Dendritic cell treated with granulocyte-macrophage colony-stimulating factor and Interleukin-4, amounts not matched to agents 40 ng/mL and 50 ng/mL, for 4 days (primary cell): ENCODE data around the gene SIRPA.
A peak's percentile ranks its signal among the peaks of the same experiment; 100 is the strongest.

Experiments used
- H3K27ac Mint-ChIP-seq: one replicate; pipeline ENCODE4 v1.8.0; 2022; ENCODE audit warnings: mild to moderate bottlenecking, mixed read lengths
- H3K27me3 Mint-ChIP-seq: one replicate; pipeline ENCODE4 v1.8.0; 2022; ENCODE audit warnings: mild to moderate bottlenecking, mixed read lengths
- H3K36me3 Mint-ChIP-seq: one replicate; pipeline ENCODE4 v1.8.0; 2022; ENCODE audit warnings: low read depth, mixed read lengths
- H3K4me1 Mint-ChIP-seq: one replicate; pipeline ENCODE4 v1.8.0; 2022; ENCODE audit warnings: low read depth, mixed read lengths
- H3K4me3 Mint-ChIP-seq: one replicate; pipeline ENCODE4 v1.8.0; 2022; ENCODE audit warnings: mild to moderate bottlenecking, moderate library complexity, mixed read lengths
- H3K9me3 Mint-ChIP-seq: one replicate; pipeline ENCODE4 v1.8.0; 2022; ENCODE audit warnings: mixed read lengths
- intact Hi-C: fragments of 100-400 bp; cut with micrococcal nuclease; formaldehyde crosslinking; loops from one replicate; pipeline ENCODE4 v1.15.0; 2022

SIRPA gene

GRCh38 chr20:1885940-1886693 lies 9.1 kb upstream of the SIRPA start:
- Mint-ChIP-seq H3K27ac (no peak overlapping the region), H3K4me1 (peaks cover 77% of the 10 kb centered on the region), H3K9me3 (no peaks in the 10 kb centered on the region), H3K27me3 (peaks cover 52% of the 10 kb centered on the region), H3K36me3 (peaks cover 17% of the 10 kb centered on the region), H3K4me3 (no peak overlapping the region)
- intact Hi-C loops, result no loop called here

- H3K27me3 Mint-ChIP-seq, result peaks cover 40% of the 10 kb centered on the region
- H3K36me3 Mint-ChIP-seq, result peaks cover 19% of the 10 kb centered on the region
- intact Hi-C loops, result no loop called here
- H3K9me3 Mint-ChIP-seq, result no peaks in the 10 kb centered on the region
- H3K27ac Mint-ChIP-seq, result no peak overlapping the region
- H3K4me1 Mint-ChIP-seq, result peaks cover 77% of the 10 kb centered on the region
- H3K4me3 Mint-ChIP-seq, result no peak overlapping the region
Observed at GRCh38 chr20:1887321-1887720, 7.9 kb upstream of the SIRPA start.

- Mint-ChIP-seq H3K9me3 (no peaks in the 10 kb centered on the region), H3K36me3 (peaks cover 19% of the 10 kb centered on the region), H3K4me1 (peaks cover 80% of the 10 kb centered on the region), H3K27ac (no peak overlapping the region), H3K27me3 (peaks cover 38% of the 10 kb centered on the region), H3K4me3 (no peak overlapping the region)
- intact Hi-C loops, result no loop called here
Observed at GRCh38 chr20:1887756-1888155, 7.5 kb upstream of the SIRPA start.

- H3K27ac Mint-ChIP-seq, result no peak overlapping the region
- H3K27me3 Mint-ChIP-seq, result peaks cover 35% of the 10 kb centered on the region
- no peak overlapping the region for H3K4me3 Mint-ChIP-seq
- peaks cover 25% of the 10 kb centered on the region for H3K36me3 Mint-ChIP-seq
- intact Hi-C loops, result no loop called here
- peaks cover 81% of the 10 kb centered on the region for H3K4me1 Mint-ChIP-seq
- H3K9me3 Mint-ChIP-seq, result no peaks in the 10 kb centered on the region
Observed at GRCh38 chr20:1888796-1889463, 6.3 kb upstream of the SIRPA start.

GRCh38 chr20:1890469-1891262 lies 4.5 kb upstream of the SIRPA start:
- Mint-ChIP-seq H3K27ac (no peak overlapping the region), H3K4me1 (peaks cover 77% of the 10 kb centered on the region), H3K36me3 (peaks cover 39% of the 10 kb centered on the region), H3K27me3 (peaks cover 22% of the 10 kb centered on the region), H3K9me3 (no peaks in the 10 kb centered on the region), H3K4me3 (no peak overlapping the region)
- intact Hi-C loops, result loop anchor here (5.0 kb wide), 1 partner anchor 33 kb away; no protein-coding TSS in a partner anchor

- Mint-ChIP-seq H3K9me3 (no peaks in the 10 kb centered on the region), H3K4me3 (no peak overlapping the region), H3K27ac (no peak overlapping the region), H3K27me3 (peaks cover 14% of the 10 kb centered on the region), H3K4me1 (peaks cover 76% of the 10 kb centered on the region), H3K36me3 (peaks cover 47% of the 10 kb centered on the region)
- intact Hi-C loops, result loop anchor here (5.0 kb wide), 1 partner anchor 34 kb away; no protein-coding TSS in a partner anchor
Observed at GRCh38 chr20:1891263-1892118, 3.7 kb upstream of the SIRPA start.

GRCh38 chr20:1892119-1892385 lies 3.2 kb upstream of the SIRPA start:
- Mint-ChIP-seq H3K27ac (peak overlapping the region; percentile 3), H3K4me3 (no peak overlapping the region), H3K27me3 (peaks cover 11% of the 10 kb centered on the region), H3K4me1 (peaks cover 78% of the 10 kb centered on the region), H3K9me3 (no peaks in the 10 kb centered on the region), H3K36me3 (peaks cover 52% of the 10 kb centered on the region)
- intact Hi-C loops, result loop anchor here (5.0 kb wide), 1 partner anchor 35 kb away; no protein-coding TSS in a partner anchor

- intact Hi-C loops, result loop anchor here (5.0 kb wide), 1 partner anchor 37 kb away; no protein-coding TSS in a partner anchor
- H3K27ac Mint-ChIP-seq, result peak overlapping the region; percentile 98
- H3K36me3 Mint-ChIP-seq, result peaks cover 65% of the 10 kb centered on the region
- H3K4me3 Mint-ChIP-seq, result peak overlapping the region; percentile 92
- H3K9me3 Mint-ChIP-seq, result no peaks in the 10 kb centered on the region
- peaks cover 1% of the 10 kb centered on the region for H3K27me3 Mint-ChIP-seq
- peaks cover 83% of the 10 kb centered on the region for H3K4me1 Mint-ChIP-seq
Observed at GRCh38 chr20:1893721-1894470, 1.3 kb upstream of the SIRPA start.

- Mint-ChIP-seq H3K9me3 (no peaks in the 10 kb centered on the region), H3K4me3 (peak overlapping the region; percentile 92), H3K4me1 (peaks cover 83% of the 10 kb centered on the region), H3K27me3 (peaks cover 1% of the 10 kb centered on the region), H3K36me3 (peaks cover 71% of the 10 kb centered on the region), H3K27ac (peak overlapping the region; percentile 98)
- intact Hi-C loops, result loop anchor here (5.0 kb wide), 1 partner anchor 37 kb away; no protein-coding TSS in a partner anchor
Observed at GRCh38 chr20:1894471-1894950, 696 bp upstream of the SIRPA start.

GRCh38 chr20:1895674-1896483 lies 672 bp downstream of the SIRPA start:
- Mint-ChIP-seq H3K4me1 (peaks cover 81% of the 10 kb centered on the region), H3K36me3 (peaks cover 77% of the 10 kb centered on the region), H3K4me3 (peak overlapping the region; percentile 97), H3K27ac (peak overlapping the region; percentile 98), H3K9me3 (no peaks in the 10 kb centered on the region), H3K27me3 (peaks cover 1% of the 10 kb centered on the region)
- intact Hi-C loops, result loop anchor here (2.0 to 5.0 kb wide), 2 partner anchors 54 to 93 kb away; no protein-coding TSS in a partner anchor

GRCh38 chr20:1896484-1897258 lies 1.5 kb downstream of the SIRPA start:
- Mint-ChIP-seq H3K36me3 (peaks cover 80% of the 10 kb centered on the region), H3K27me3 (peaks cover 1% of the 10 kb centered on the region), H3K4me1 (peaks cover 79% of the 10 kb centered on the region), H3K9me3 (no peaks in the 10 kb centered on the region), H3K4me3 (peak overlapping the region; percentile 97), H3K27ac (peak overlapping the region; percentile 98)
- intact Hi-C loops, result loop anchor here (2.0 to 5.0 kb wide), 2 partner anchors 54 to 94 kb away; no protein-coding TSS in a partner anchor
